HCT116 (cell line): ENCODE measurements around the gene CLCN3. TPM values are rescaled to one million over a fixed set of nuclear protein-coding genes. Genes with fewer than 3 reads are reported as not detected.
A peak's percentile ranks its signal among the peaks of the same experiment; 100 is the strongest.

ENCODE experiments used
- ATAC-seq: fragments of 200-7000 bp; cut with Tn5 transposase; 2 replicates; pipeline ENCODE4 v1.9.1; 2020; ENCODE audit warnings: mild to moderate bottlenecking, moderate library complexity
- BruUV-seq: library from RNA; stranded (reverse); fragments of 400-500 nt; replicated peaks from 2 replicates; lab custom pipeline; 2021; lab: Mats Ljungman, UMichigan
- CTCF ChIA-PET: fragments of 300-600 bp; sonication (Branson Sonifier 250); formaldehyde crosslinking; loops from one replicate; lab custom pipeline; 2021; ENCODE audit warnings: antibody characterized with exemption; lab: Charles Lee
- POLR2A ChIA-PET: fragments of 300-600, 350-600 bp; sonication (Branson Sonifier 250); formaldehyde crosslinking; loops from one replicate; lab custom pipeline; 2021; ENCODE audit warnings: antibody characterized with exemption; lab: Charles Lee
- RAD21 ChIA-PET, 2 experiments: fragments of 300-600 bp; sonication (Branson Sonifier 250); formaldehyde crosslinking; loops; one replicate each; lab custom pipeline; 2023; ENCODE audit warnings: low total read pairs in 2 of 2; ENCODE audit not compliant: uncharacterized antibody in 2 of 2, unreplicated experiment in 2 of 2, low non-redundant PET in 1 of 2; lab: Charles Lee
- DNase-seq: peaks from one replicate; pipeline ENCODE4 v3.0.0-alpha.2; 2010; ENCODE audit warnings: low read depth, low spot score
- H2AFZ ChIP-seq: fragments of 200-600 bp; shearing (Covaris generic), sonication (generic); 2 replicates; pipeline ENCODE4 v1.6.1; 2017; ENCODE audit warnings: low read depth, mixed run types, mixed read lengths, antibody characterized with exemption, low read length; ENCODE audit not compliant: poor library complexity, severe bottlenecking
- H3K27ac ChIP-seq: 2 replicates; pipeline ENCODE4 v1.5.1; 2012; ENCODE audit warnings: low read depth, low read length
- H3K27me3 ChIP-seq: fragments of 200-600 bp; sonication (generic); 2 replicates; pipeline ENCODE4 v1.6.1; 2016; ENCODE audit warnings: mixed run types, low read length, mixed read lengths; ENCODE audit not compliant: insufficient read depth
- H3K36me3 ChIP-seq, 2 experiments: fragments of 200-500 bp in 1 of 2; fragments of 200-600 bp in 1 of 2; sonication (Bioruptor generic) in 1 of 2; sonication (generic) in 1 of 2; 2 replicates each; pipeline versions ENCODE4 v1.5.1 to v1.6.1; 2014 to 2016; ENCODE audit warnings: low read length in 2 of 2, inconsistent platforms in 1 of 2, mixed read lengths in 1 of 2, mixed run types in 1 of 2; ENCODE audit not compliant: insufficient read depth in 2 of 2, control insufficient read depth in 1 of 2
- H3K4me1 ChIP-seq, 2 experiments: fragments of 200-600 bp in 1 of 2; sonication (generic) in 1 of 2; 2 replicates each; pipeline versions ENCODE4 v1.5.1 to v1.6.1; 2012 to 2017; ENCODE audit warnings: low read length in 2 of 2, inconsistent platforms in 1 of 2, mild to moderate bottlenecking in 1 of 2, mixed read lengths in 1 of 2, mixed run types in 1 of 2, moderate library complexity in 1 of 2; ENCODE audit not compliant: insufficient read depth in 2 of 2, control insufficient read depth in 1 of 2
- H3K4me2 ChIP-seq: fragments of 200-600 bp; sonication (generic); 2 replicates; pipeline ENCODE4 v1.6.1; 2017; ENCODE audit warnings: mixed run types, low read length, mixed read lengths
- H3K4me3 ChIP-seq, 2 experiments: fragments of 200-600 bp in 1 of 2; sonication (generic) in 1 of 2; replicated peaks in 1 of 2; 2 replicates each; pipeline ENCODE4 v1.5.1; 2011 to 2016; ENCODE audit warnings: low read length in 2 of 2, control low read depth in 1 of 2, low read depth in 1 of 2, mild to moderate bottlenecking in 1 of 2, mixed read lengths in 1 of 2, mixed run types in 1 of 2
- H3K79me2 ChIP-seq: fragments of 200-600 bp; sonication (generic); 2 replicates; pipeline ENCODE4 v1.6.1; 2017; ENCODE audit warnings: mild to moderate bottlenecking, mixed run types, low read length, moderate library complexity, mixed read lengths; ENCODE audit not compliant: insufficient read depth
- H3K9ac ChIP-seq: fragments of 200-600 bp; sonication (generic); 2 replicates; pipeline ENCODE4 v1.6.1; 2016; ENCODE audit warnings: low read length, mixed read lengths
- H3K9me2 ChIP-seq: fragments of 200-600 bp; sonication (generic), shearing (Covaris generic); 2 replicates; pipeline ENCODE4 v1.6.1; 2017; ENCODE audit warnings: mixed run types, mild to moderate bottlenecking, moderate library complexity; ENCODE audit not compliant: insufficient read depth
- H3K9me3 ChIP-seq, 2 experiments: fragments of 200-500 bp in 1 of 2; fragments of 200-600 bp in 1 of 2; sonication (Bioruptor generic) in 1 of 2; sonication (generic) in 1 of 2; 2 replicates each; pipeline ENCODE4 v1.6.1; 2014 to 2017; ENCODE audit warnings: low read length in 2 of 2, mixed read lengths in 2 of 2, inconsistent platforms in 1 of 2, low read depth in 1 of 2, mild to moderate bottlenecking in 1 of 2, mixed run types in 1 of 2, moderate library complexity in 1 of 2; ENCODE audit not compliant: control insufficient read depth in 1 of 2, insufficient read depth in 1 of 2
- H4K20me1 ChIP-seq: fragments of 200-600 bp; sonication (generic), shearing (Covaris generic); 2 replicates; pipeline ENCODE4 v1.6.1; 2017; ENCODE audit warnings: mixed run types, mild to moderate bottlenecking, moderate library complexity; ENCODE audit not compliant: insufficient read depth
- CBX3 ChIP-seq: IDR thresholded peaks from 2 replicates; pipeline ENCODE4 v1.6.1; 2012; ENCODE audit warnings: low read depth
- EGR1 ChIP-seq: IDR thresholded peaks from 2 replicates; pipeline ENCODE4 v1.6.1; 2012; ENCODE audit warnings: low read depth
- ELF1 ChIP-seq: IDR thresholded peaks from 2 replicates; pipeline ENCODE4 v1.6.1; 2012; ENCODE audit warnings: low read depth, borderline replicate concordance
- EZH2 ChIP-seq: fragments of 200-600 bp; sonication (generic); IDR thresholded peaks from 2 replicates; pipeline ENCODE4 v1.6.1; 2017; ENCODE audit warnings: antibody characterized with exemption, mixed run types
- EZH2phosphoT487 ChIP-seq: fragments of 200-600 bp; IDR thresholded peaks from 2 replicates; pipeline ENCODE4 v1.6.1; 2018; ENCODE audit warnings: antibody characterized with exemption, borderline replicate concordance
- FOSL1 ChIP-seq: IDR thresholded peaks from 2 replicates; pipeline ENCODE4 v1.6.1; 2012; ENCODE audit warnings: low read depth
- POLR2A ChIP-seq: IDR thresholded peaks from 2 replicates; pipeline ENCODE4 v1.7.0; 2011; ENCODE audit warnings: borderline replicate concordance; ENCODE audit not compliant: insufficient read depth, insufficient read length; ENCODE audit errors: extremely low read depth
- POLR2AphosphoS5 ChIP-seq: IDR thresholded peaks from 2 replicates; pipeline ENCODE4 v1.6.1; 2011; ENCODE audit warnings: mild to moderate bottlenecking, low read depth, low read length, moderate library complexity
- RAD21 ChIP-seq: IDR thresholded peaks from 2 replicates; pipeline ENCODE4 v1.6.1; 2012; ENCODE audit warnings: low read depth, mild to moderate bottlenecking
- SIN3A ChIP-seq: IDR thresholded peaks from 2 replicates; pipeline ENCODE4 v1.6.1; 2012; ENCODE audit warnings: low read depth
- SRF ChIP-seq: IDR thresholded peaks from 2 replicates; pipeline ENCODE4 v1.6.1; 2012; ENCODE audit warnings: low read depth
- TCF7L2 ChIP-seq: IDR thresholded peaks from 2 replicates; pipeline ENCODE4 v1.7.0; 2011; ENCODE audit warnings: borderline replicate concordance, inconsistent platforms; ENCODE audit not compliant: insufficient read depth, insufficient read length; ENCODE audit errors: extremely low read depth
- YY1 ChIP-seq: IDR thresholded peaks from 2 replicates; pipeline ENCODE4 v1.6.1; 2011; ENCODE audit warnings: low read length, low read depth, moderate library complexity, mild to moderate bottlenecking; ENCODE audit not compliant: insufficient replicate concordance; ENCODE audit errors: extremely low read depth
- ZFX ChIP-seq: fragments of 450-650 bp; IDR thresholded peaks from 2 replicates; pipeline ENCODE4 v1.6.1; 2017
- ZNF274 ChIP-seq: fragments of 200-500 bp; sonication (Bioruptor generic); IDR thresholded peaks from 2 replicates; pipeline ENCODE4 v1.6.1; 2014; ENCODE audit warnings: mild to moderate bottlenecking, low read depth, low read length, inconsistent platforms
- intact Hi-C: fragments of 100-400 bp; cut with micrococcal nuclease; formaldehyde crosslinking; loops from 2 replicates; pipeline ENCODE4 v1.10.0; 2022
- total RNA-seq: library from RNA; stranded (reverse); gene quantifications from one replicate; pipeline ENCODE4 v1.2.1, GENCODE V29; 2021; ENCODE audit not compliant: unreplicated experiment
- TF ChIP-seq, protein P1 (sequence below): IDR thresholded peaks from 2 replicates; pipeline ENCODE4 v1.6.1; 2012
- TF ChIP-seq, protein P2 (sequence below): IDR thresholded peaks from 2 replicates; pipeline ENCODE4 v1.6.1; 2012
- TF ChIP-seq, protein P3 (sequence below): IDR thresholded peaks from 2 replicates; pipeline ENCODE4 v1.6.1; 2011; ENCODE audit warnings: mild to moderate bottlenecking, low read length, moderate library complexity; ENCODE audit not compliant: insufficient replicate concordance; ENCODE audit errors: extremely low read depth

The CLCN3 gene
- total RNA-seq, 1 experiment from 2014 or later: 60.4 TPM

DNA sequence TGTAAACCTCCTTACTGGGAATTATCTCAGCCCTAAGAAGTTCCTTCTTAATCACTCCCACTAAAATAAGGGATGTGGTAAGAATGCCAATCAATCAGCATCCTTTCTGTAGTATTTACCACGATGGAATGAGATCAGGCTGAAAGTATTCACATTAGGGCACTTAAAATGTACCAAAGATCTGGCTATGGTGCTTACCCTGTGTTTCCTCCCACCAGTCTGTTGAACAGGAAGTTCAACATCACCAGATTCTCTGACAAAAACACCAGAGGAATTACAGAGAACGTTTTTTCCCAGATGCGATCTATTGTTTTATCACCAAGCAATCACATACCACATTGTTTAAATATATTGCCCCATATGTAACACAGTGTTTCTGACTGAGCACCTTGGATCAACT is 2.1 kb upstream of the CLCN3 start:
- BruUV-seq: no TSS peak
- H3K79me2 ChIP-seq: peaks cover 29% of the 10 kb centered on the region
- intact Hi-C loops: loop anchor here (10.0 kb wide), 1 partner anchor 107 kb away; no protein-coding TSS in a partner anchor
- peaks cover 15 to 32% of the 10 kb centered on the region in 2 experiments; a peak in 3 of 4 replicates for H3K4me1 ChIP-seq
- no peak overlapping the region for H2AFZ ChIP-seq
- DNase-seq: no peak
- TF ChIP-seq POLR2A: no peak
- no peak for TF ChIP-seq ZNF274
- no peak for TF ChIP-seq RAD21
- no peak for TF ChIP-seq SIN3A
- no peak for TF ChIP-seq POLR2AphosphoS5
- TF ChIP-seq, protein P1, sequence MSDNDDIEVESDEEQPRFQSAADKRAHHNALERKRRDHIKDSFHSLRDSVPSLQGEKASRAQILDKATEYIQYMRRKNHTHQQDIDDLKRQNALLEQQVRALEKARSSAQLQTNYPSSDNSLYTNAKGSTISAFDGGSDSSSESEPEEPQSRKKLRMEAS: no peak
- TF ChIP-seq, all 23 proteins: peak for 0
- ChIA-PET RAD21 (no interaction called here), CTCF (no interaction called here), POLR2A (no interaction called here)
- H3K27ac ChIP-seq: no peak overlapping the region
- no peak for ATAC-seq
- no peaks in the 10 kb centered on the region for H3K9me2 ChIP-seq
- no peak overlapping the region for H3K9ac ChIP-seq
- H3K27me3 ChIP-seq: no peaks in the 10 kb centered on the region
- no peak overlapping the region for H3K4me3 ChIP-seq
- H4K20me1 ChIP-seq: no peaks in the 10 kb centered on the region
- no peaks in the 10 kb centered on the region; a peak in 1 of 4 replicates for H3K36me3 ChIP-seq
- no peak overlapping the region for H3K4me2 ChIP-seq
- H3K9me3 ChIP-seq: no peaks in the 10 kb centered on the region

DNA sequence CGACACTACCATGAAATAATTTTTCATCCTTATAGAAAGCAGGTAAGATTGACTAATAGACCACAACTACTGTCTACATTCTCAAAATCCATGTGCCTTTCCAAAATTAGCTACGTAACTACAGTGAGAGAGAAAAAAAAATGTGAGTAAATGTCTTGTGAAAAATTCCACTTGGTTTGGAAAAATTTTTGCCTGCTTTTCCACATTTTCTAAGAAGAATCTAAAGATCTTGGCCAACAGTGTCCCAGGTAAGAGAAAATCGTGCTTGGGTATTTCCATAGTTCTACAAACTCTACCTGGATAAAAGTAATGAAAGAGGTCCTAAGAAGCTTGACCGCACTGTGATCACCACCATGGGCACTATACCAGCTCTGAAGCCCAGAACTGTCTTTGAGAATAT is 1.4 kb upstream of the CLCN3 start:
- Histone ChIP-seq H3K27me3 (no peaks in the 10 kb centered on the region), H3K4me2 (peak overlapping the region; percentile 99), H3K36me3 (no peaks in the 10 kb centered on the region; a peak in 1 of 4 replicates), H3K9ac (0 out of 2 replicates have a peak overlapping the region, but pooled peaks have one; percentile 4), H3K4me1 (peaks cover 10 to 29% of the 10 kb centered on the region in 2 experiments; a peak in 3 of 4 replicates), H3K27ac (peak overlapping the region; percentile 74; the same call in 1 of the 2 replicates), H3K79me2 (peaks cover 36% of the 10 kb centered on the region), H3K9me3 (no peaks in the 10 kb centered on the region), H2AFZ (peak overlapping the region; percentile 74), H4K20me1 (no peaks in the 10 kb centered on the region), H3K4me3 (peak overlapping the region; percentile 78 to 80), H3K9me2 (no peaks in the 10 kb centered on the region)
- RAD21 ChIA-PET: no interaction called here
- no peak for DNase-seq
- intact Hi-C loops: loop anchor here (10.0 kb wide), 1 partner anchor 106 kb away; no protein-coding TSS in a partner anchor
- CTCF ChIA-PET: no interaction called here
- no TSS peak for BruUV-seq
- no peak for ATAC-seq
- POLR2A ChIA-PET: interaction anchor here (2.2 kb wide), 1 partner anchor 41 kb away, joined by 12 read pairs; no protein-coding TSS in a partner anchor
- TF ChIP-seq ELF1 (no peak), FOSL1 (no peak), SRF (no peak), TCF7L2 (no peak), EZH2 (no peak), POLR2A (no peak), EZH2phosphoT487 (no peak), ZNF274 (no peak), CBX3 (no peak), SIN3A (no peak), EGR1 (no peak), YY1 (no peak), ZFX (no peak)
- TF ChIP-seq, protein P2, sequence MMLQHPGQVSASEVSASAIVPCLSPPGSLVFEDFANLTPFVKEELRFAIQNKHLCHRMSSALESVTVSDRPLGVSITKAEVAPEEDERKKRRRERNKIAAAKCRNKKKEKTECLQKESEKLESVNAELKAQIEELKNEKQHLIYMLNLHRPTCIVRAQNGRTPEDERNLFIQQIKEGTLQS: no peak
- TF ChIP-seq, protein P3, sequence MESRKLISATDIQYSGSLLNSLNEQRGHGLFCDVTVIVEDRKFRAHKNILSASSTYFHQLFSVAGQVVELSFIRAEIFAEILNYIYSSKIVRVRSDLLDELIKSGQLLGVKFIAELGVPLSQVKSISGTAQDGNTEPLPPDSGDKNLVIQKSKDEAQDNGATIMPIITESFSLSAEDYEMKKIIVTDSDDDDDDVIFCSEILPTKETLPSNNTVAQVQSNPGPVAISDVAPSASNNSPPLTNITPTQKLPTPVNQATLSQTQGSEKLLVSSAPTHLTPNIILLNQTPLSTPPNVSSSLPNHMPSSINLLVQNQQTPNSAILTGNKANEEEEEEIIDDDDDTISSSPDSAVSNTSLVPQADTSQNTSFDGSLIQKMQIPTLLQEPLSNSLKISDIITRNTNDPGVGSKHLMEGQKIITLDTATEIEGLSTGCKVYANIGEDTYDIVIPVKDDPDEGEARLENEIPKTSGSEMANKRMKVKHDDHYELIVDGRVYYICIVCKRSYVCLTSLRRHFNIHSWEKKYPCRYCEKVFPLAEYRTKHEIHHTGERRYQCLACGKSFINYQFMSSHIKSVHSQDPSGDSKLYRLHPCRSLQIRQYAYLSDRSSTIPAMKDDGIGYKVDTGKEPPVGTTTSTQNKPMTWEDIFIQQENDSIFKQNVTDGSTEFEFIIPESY: no peak
